H9 (cell line): ENCODE data around the gene C20orf202. TPM values are rescaled to one million over a fixed set of nuclear protein-coding genes. Genes with fewer than 3 reads are reported as not detected.

Source experiments
- DNase-seq: peaks from one replicate; pipeline ENCODE4 v3.0.0-alpha.2; 2017
- H2AFZ ChIP-seq: one replicate; pipeline ENCODE4 v1.6.1; 2013; ENCODE audit warnings: mild to moderate bottlenecking, low read length, control low read depth, moderate library complexity
- H2AK5ac ChIP-seq: 2 replicates; pipeline ENCODE4 v1.6.1; 2013; ENCODE audit warnings: low read length, control low read depth, mixed read lengths; ENCODE audit not compliant: insufficient read length
- H2BK120ac ChIP-seq: one replicate; pipeline ENCODE4 v1.6.1; 2013; ENCODE audit warnings: low read depth, mild to moderate bottlenecking, low read length, control low read depth, inconsistent platforms; ENCODE audit not compliant: poor library complexity, severe bottlenecking
- H2BK12ac ChIP-seq: 2 replicates; pipeline ENCODE4 v1.6.1; 2013; ENCODE audit warnings: low read length, control low read depth, mixed read lengths, low read depth; ENCODE audit not compliant: insufficient read length
- H2BK15ac ChIP-seq: 2 replicates; pipeline ENCODE4 v1.6.1; 2013; ENCODE audit warnings: low read depth, low read length, control low read depth
- H2BK20ac ChIP-seq: one replicate; pipeline ENCODE4 v1.6.1; 2013; ENCODE audit warnings: low read depth, mild to moderate bottlenecking, low read length, control low read depth, inconsistent platforms; ENCODE audit not compliant: poor library complexity, severe bottlenecking
- H2BK5ac ChIP-seq: 2 replicates; pipeline ENCODE4 v1.6.1; 2013; ENCODE audit warnings: low read length, control low read depth, mixed read lengths; ENCODE audit not compliant: insufficient read length
- H3K14ac ChIP-seq: 2 replicates; pipeline ENCODE4 v1.6.1; 2013; ENCODE audit warnings: low read length, control low read depth; ENCODE audit not compliant: insufficient read depth
- H3K18ac ChIP-seq: 2 replicates; pipeline ENCODE4 v1.6.1; 2013; ENCODE audit warnings: low read depth, mild to moderate bottlenecking, mixed read lengths, low read length, control low read depth; ENCODE audit not compliant: insufficient read length
- H3K23ac ChIP-seq: 2 replicates; pipeline ENCODE4 v1.6.1; 2013; ENCODE audit warnings: low read length, control low read depth, mixed read lengths, low read depth; ENCODE audit not compliant: insufficient read length
- H3K23me2 ChIP-seq: 2 replicates; pipeline ENCODE4 v1.6.1; 2013; ENCODE audit warnings: low read depth, mild to moderate bottlenecking, mixed read lengths, low read length, control low read depth; ENCODE audit not compliant: insufficient read length, poor library complexity, severe bottlenecking
- H3K27ac ChIP-seq: 2 replicates; pipeline ENCODE4 v1.5.1; 2013; ENCODE audit warnings: low read length, control low read depth, mixed read lengths, low read depth; ENCODE audit not compliant: insufficient read length
- H3K27me3 ChIP-seq: 2 replicates; pipeline ENCODE4 v1.6.1; 2013; ENCODE audit warnings: low read length, control low read depth, inconsistent platforms; ENCODE audit not compliant: insufficient read depth
- H3K4ac ChIP-seq: 2 replicates; pipeline ENCODE4 v1.6.1; 2013; ENCODE audit warnings: low read depth, mild to moderate bottlenecking, control low read depth, inconsistent platforms, low read length, moderate library complexity
- H3K4me1 ChIP-seq: 2 replicates; pipeline ENCODE4 v1.6.1; 2013; ENCODE audit warnings: low read length, control low read depth, inconsistent platforms; ENCODE audit not compliant: insufficient read depth
- H3K4me2 ChIP-seq: 2 replicates; pipeline ENCODE4 v1.6.1; 2013; ENCODE audit warnings: low read length, control low read depth, mixed read lengths; ENCODE audit not compliant: insufficient read length, insufficient read depth
- H3K56ac ChIP-seq: 2 replicates; pipeline ENCODE4 v1.6.1; 2013; ENCODE audit warnings: low read depth, mild to moderate bottlenecking, mixed read lengths, low read length, control low read depth; ENCODE audit not compliant: insufficient read length
- H3K79me1 ChIP-seq: 2 replicates; pipeline ENCODE4 v1.6.1; 2013; ENCODE audit warnings: low read depth, mild to moderate bottlenecking, moderate library complexity, low read length, control low read depth, inconsistent platforms; ENCODE audit not compliant: insufficient read depth, poor library complexity, severe bottlenecking
- H3K79me2 ChIP-seq: 2 replicates; pipeline ENCODE4 v1.6.1; 2013; ENCODE audit warnings: low read length, control low read depth, inconsistent platforms; ENCODE audit not compliant: insufficient read depth
- H3K9ac ChIP-seq: 2 replicates; pipeline ENCODE4 v1.6.1; 2013; ENCODE audit warnings: low read length, control low read depth, mixed read lengths; ENCODE audit not compliant: insufficient read length; ENCODE audit errors: extremely low read depth
- H3K9me3 ChIP-seq: one replicate; pipeline ENCODE4 v1.6.1; 2013; ENCODE audit warnings: low read depth, low read length, inconsistent platforms; ENCODE audit not compliant: control insufficient read depth
- H3T11ph ChIP-seq: one replicate; pipeline ENCODE4 v1.6.1; 2013; ENCODE audit warnings: mild to moderate bottlenecking, low read length, control low read depth, inconsistent platforms
- H4K20me1 ChIP-seq: one replicate; pipeline ENCODE4 v1.6.1; 2013; ENCODE audit not compliant: control insufficient read depth, insufficient read length, insufficient read depth
- H4K5ac ChIP-seq: 2 replicates; pipeline ENCODE4 v1.6.1; 2013; ENCODE audit warnings: low read depth, mild to moderate bottlenecking, mixed read lengths, low read length, control low read depth; ENCODE audit not compliant: insufficient read length
- H4K8ac ChIP-seq: replicated peaks from 2 replicates; pipeline ENCODE4 v1.6.1; 2013; ENCODE audit warnings: low read length, control low read depth, mixed read lengths, low read depth; ENCODE audit not compliant: insufficient read length
- H4K91ac ChIP-seq: 2 replicates; pipeline ENCODE4 v1.6.1; 2013; ENCODE audit warnings: low read depth, mild to moderate bottlenecking, moderate library complexity, mixed read lengths, low read length, control low read depth; ENCODE audit not compliant: insufficient read length
- H3K27ac Mint-ChIP-seq, 3 experiments: 2 replicates in 2 of 3; 3 replicates in 1 of 3; pipeline ENCODE4 v1.8.0; 2020 to 2021; ENCODE audit warnings: mixed read lengths in 3 of 3, mild to moderate bottlenecking in 1 of 3, moderate library complexity in 1 of 3
- H3K27me3 Mint-ChIP-seq: 2 replicates; pipeline ENCODE4 v1.8.0; 2021; ENCODE audit warnings: low read depth, mild to moderate bottlenecking, moderate library complexity, mixed read lengths
- H3K36me3 Mint-ChIP-seq, 3 experiments: 2 replicates in 2 of 3; 3 replicates in 1 of 3; pipeline ENCODE4 v1.8.0; 2020 to 2021; ENCODE audit warnings: low read depth in 3 of 3, mixed read lengths in 3 of 3; ENCODE audit not compliant: insufficient read depth in 1 of 3
- H3K4me1 Mint-ChIP-seq, 2 experiments: 2 replicates each; pipeline ENCODE4 v1.8.0; 2020; ENCODE audit warnings: mixed read lengths in 2 of 2
- H3K4me3 Mint-ChIP-seq, 2 experiments: 2 replicates in 1 of 2; 3 replicates in 1 of 2; pipeline ENCODE4 v1.8.0; 2020 to 2021; ENCODE audit warnings: mild to moderate bottlenecking in 2 of 2, mixed read lengths in 2 of 2, moderate library complexity in 1 of 2
- H3K9me3 Mint-ChIP-seq, 2 experiments: 2 replicates in 1 of 2; 3 replicates in 1 of 2; pipeline ENCODE4 v1.8.0; 2020; ENCODE audit warnings: mild to moderate bottlenecking in 2 of 2, mixed read lengths in 2 of 2, moderate library complexity in 1 of 2
- CTCF ChIP-seq: fragments of 200-600 bp; sonication (generic); conservative IDR thresholded peaks from 3 replicates; pipeline ENCODE4 v1.8.0; 2021; ENCODE audit warnings: antibody characterized with exemption, mild to moderate bottlenecking
- WGBS: extraction: QIAGEN DNeasy Blood & Tissue Kit; methylation state at CpG from one replicate; pipeline ENCODE4 v1.1.7; 2013; ENCODE audit warnings: missing lambda C conversion rate, low lambda C conversion rate, mixed read lengths; ENCODE audit not compliant: insufficient read length; ENCODE audit errors: extremely low coverage; 5-methylcytosine and 5-hydroxymethylcytosine counted together
- total RNA-seq: library from RNA; stranded (reverse); gene quantifications from 2 replicates; pipeline ENCODE4 v1.2.1, GENCODE V29; 2021

Gene C20orf202
- total RNA-seq, 1 experiment from 2014 or later = 0.13 TPM

GRCh38 chr20:1198751-1199150 is 4.5 kb upstream of the C20orf202 start:
- DNase-seq = no peak
- Histone ChIP-seq H3K9me3 (no peaks in the 10 kb centered on the region), H3K23ac (no peak overlapping the region), H3K14ac (no peak overlapping the region), H3K4me1 (no peaks in the 10 kb centered on the region), H3K27me3 (peaks cover 3% of the 10 kb centered on the region; the same call in 1 of the 2 replicates), H3K4ac (no peak overlapping the region), H3T11ph (no peak overlapping the region), H2BK20ac (no peak overlapping the region), H2AFZ (no peak overlapping the region), H2BK5ac (no peak overlapping the region), H3K23me2 (no peaks in the 10 kb centered on the region), H3K9ac (no peak overlapping the region), H3K4me2 (no peak overlapping the region), H2BK120ac (no peak overlapping the region), H3K79me2 (no peaks in the 10 kb centered on the region), H2AK5ac (no peak overlapping the region), H3K18ac (no peak overlapping the region), H4K91ac (no peak overlapping the region), H3K79me1 (no peaks in the 10 kb centered on the region), H2BK15ac (no peak overlapping the region), H4K8ac (no peak overlapping the region), H3K56ac (no peak overlapping the region), H4K5ac (no peak overlapping the region), H3K27ac (no peak overlapping the region), H2BK12ac (no peak overlapping the region), H4K20me1 (no peaks in the 10 kb centered on the region)
- no peaks in the 10 kb centered on the region; a peak in 1 of 4 replicates for H3K4me1 Mint-ChIP-seq
- no peaks in the 10 kb centered on the region for H3K36me3 Mint-ChIP-seq
- no CpG with 5 or more reads among the region's 5 CpGs for WGBS
- H3K27ac Mint-ChIP-seq = no peak overlapping the region
- no peak for TF ChIP-seq CTCF
- H3K27me3 Mint-ChIP-seq = peaks cover 21% of the 10 kb centered on the region
- H3K9me3 Mint-ChIP-seq = peaks cover 0 to 3% of the 10 kb centered on the region in 2 experiments; a peak in 1 of 5 replicates
- no peak overlapping the region for H3K4me3 Mint-ChIP-seq
